HG02938 (cell line): ENCODE measurements around the gene RERE.
"Not testable (repeated sequence)": the region's sequence is repeated elsewhere in the genome, so short reads cannot be mapped to it uniquely, and the experiment has no call there.

Experiments
- ATAC-seq: cut with Tn5 transposase; IDR thresholded peaks from one replicate; pipeline ENCODE4 v1.9.1; 2021; ENCODE audit warnings: mild to moderate bottlenecking, moderate library complexity; ENCODE audit not compliant: unreplicated experiment

Gene RERE

GRCh38 chr1:8463144-8463927 lies 354.1 kb downstream of the RERE start:
- ATAC-seq, result no peak

DNA sequence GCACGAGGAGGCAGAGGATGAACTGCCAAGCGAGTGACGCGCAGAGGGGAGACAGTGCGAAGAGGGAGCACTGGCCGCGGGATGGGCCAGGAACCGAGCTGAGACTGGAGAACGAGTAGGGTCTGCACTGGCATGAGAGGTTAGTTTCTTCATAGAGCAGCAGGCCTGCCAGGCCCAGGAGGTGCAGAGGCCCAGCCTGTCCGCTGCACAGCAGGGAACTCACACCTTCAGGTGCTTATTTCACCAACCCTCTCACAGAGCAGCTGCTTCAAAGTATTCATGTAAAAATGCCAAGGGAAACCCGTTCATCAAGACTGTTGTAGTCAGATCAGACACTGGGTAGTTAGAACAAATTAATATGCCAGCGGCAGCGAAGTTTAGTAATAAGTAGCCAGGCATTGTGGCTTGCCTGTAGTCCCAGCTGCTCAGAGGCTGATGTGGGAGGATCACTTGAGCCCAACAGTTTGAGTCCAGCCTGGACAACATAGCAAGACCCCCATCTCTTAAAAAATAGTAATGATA lies 355.0 kb downstream of the RERE start:
- no peak for ATAC-seq

DNA sequence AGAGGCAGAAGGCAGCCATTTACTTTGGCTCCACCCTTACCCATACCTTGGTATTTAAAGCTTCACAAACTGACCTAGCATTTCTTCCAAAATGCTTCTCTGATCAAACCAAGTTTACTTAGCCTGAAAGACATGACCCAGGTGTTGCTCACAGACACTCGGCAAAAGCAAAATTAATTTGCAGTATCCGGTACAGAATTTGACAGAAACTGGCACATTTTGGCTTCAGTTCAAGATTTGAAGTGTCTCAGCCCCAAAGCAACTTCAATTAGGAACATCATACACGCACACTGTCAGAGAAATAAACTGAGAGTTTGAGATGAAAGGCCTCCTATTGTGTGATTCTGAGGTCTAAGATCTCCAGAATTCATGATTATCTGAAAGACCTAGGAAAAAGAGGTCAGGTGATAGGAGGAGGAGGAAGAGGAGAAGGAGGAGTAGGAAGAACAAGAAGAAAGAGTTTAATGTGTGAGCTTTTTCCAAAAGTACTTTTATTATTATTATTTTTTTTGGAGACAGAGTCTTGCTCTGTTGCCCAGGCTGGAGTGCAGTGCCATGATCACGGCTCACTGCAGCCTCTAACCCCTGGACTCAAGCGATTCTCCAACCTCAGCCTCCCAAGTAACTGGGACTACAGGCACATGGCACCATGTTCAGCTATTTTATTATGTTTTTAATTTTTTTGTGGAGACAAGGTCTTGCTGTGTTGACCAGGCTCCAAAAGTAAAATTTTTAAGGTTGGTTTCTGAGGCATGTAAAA lies 355.9 kb downstream of the RERE start:
- no peak for ATAC-seq

DNA sequence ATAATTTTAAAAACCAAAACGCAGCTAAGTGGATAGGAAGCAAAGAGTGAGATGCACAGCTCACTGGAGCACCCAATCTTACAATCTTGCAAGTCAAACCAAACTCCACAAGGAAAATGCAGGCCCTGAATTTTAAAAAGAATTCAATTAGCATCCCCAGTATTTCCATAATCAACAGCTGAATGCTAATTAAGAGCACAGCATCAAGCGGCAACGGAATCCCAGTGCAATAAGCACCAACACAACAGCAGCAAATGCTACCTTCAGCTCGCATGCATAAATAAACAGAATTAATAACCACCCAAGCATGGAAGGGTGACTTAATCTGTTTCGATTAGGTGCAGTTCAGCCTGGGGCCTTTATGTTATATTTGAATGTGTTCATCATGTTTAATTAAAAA lies 356.7 kb downstream of the RERE start:
- ATAC-seq, result no peak

DNA sequence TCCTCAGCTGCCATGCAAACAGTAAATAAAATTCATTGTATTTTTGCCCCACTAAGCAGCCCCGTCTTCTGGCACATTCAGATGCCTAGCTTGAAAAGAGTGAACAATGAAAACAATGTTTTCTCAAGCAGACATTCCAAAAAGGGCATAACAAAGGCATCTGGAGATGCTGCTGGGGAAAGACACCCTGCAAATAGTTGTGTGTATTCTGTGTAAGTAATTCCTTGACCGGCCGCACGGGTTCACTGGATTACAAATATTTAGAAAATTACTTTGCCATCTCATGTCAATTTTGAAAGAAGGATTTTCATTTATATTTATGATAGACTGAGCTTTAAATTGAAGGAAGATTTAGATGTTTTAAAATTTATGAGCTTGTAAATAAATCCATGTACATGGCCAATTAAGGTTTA lies 357.3 kb downstream of the RERE start:
- no peak for ATAC-seq

GRCh38 chr1:8458607-8459006 lies 358.8 kb downstream of the RERE start:
- ATAC-seq, result no peak

GRCh38 chr1:8457760-8458381 lies 359.6 kb downstream of the RERE start:
- ATAC-seq, result no peak

DNA sequence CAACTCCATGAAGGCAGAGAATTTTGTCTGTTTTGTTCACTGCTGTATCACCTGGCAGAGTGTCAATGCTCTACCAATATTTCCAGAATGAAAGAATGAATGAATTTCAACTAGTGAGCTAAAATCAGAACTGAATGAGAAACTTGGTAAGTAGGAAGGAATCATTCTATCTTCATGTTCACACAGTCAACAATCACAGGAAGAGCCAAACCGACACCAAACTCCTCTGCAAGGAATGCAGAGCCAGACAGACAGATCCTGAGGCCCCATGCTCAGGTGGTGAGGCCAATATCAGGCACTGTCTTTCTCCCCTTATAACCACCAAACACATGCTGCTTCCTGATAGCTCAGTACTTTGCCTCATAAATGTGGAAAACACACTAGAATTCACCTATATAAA lies 360.4 kb downstream of the RERE start:
- no peak for ATAC-seq

DNA sequence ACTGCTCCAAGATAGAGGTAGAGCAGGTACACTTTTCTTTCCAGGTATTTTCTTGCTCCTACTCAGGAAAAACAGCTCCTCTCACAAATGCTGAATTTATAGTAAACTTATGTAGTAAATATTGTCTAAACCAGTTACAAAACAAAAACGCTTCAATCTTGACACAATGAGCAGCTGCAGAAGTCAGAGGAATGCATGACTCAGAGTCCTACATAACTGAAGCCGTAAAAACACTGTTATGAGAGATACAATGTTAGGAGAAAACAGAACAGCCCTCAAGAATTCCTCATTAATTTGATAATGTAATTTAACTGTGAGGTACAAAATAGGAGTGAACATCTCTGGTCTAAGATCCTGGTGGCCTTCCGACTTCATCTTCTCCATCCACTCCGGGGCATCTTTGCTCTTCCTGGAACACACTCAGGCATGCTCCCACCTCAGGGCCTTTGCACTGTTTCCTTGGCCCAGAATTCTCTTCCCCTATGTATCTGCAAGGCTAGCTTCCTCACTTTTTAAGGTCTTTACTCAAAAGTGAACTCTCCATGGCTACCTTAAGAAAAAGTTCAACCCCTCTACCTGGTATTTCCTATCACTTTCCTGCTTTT lies 361.0 kb downstream of the RERE start:
- no peak for ATAC-seq

GRCh38 chr1:8455700-8456307 lies 361.6 kb downstream of the RERE start:
- no peak for ATAC-seq

GRCh38 chr1:8450312-8450711 lies 367.1 kb downstream of the RERE start:
- no peak for ATAC-seq

- no peak for ATAC-seq
Observed at GRCh38 chr1:8448911-8449661, 368.4 kb downstream of the RERE start.

- not testable (repeated sequence) for ATAC-seq
Observed at GRCh38 chr1:8448505-8448904, 368.9 kb downstream of the RERE start.

DNA sequence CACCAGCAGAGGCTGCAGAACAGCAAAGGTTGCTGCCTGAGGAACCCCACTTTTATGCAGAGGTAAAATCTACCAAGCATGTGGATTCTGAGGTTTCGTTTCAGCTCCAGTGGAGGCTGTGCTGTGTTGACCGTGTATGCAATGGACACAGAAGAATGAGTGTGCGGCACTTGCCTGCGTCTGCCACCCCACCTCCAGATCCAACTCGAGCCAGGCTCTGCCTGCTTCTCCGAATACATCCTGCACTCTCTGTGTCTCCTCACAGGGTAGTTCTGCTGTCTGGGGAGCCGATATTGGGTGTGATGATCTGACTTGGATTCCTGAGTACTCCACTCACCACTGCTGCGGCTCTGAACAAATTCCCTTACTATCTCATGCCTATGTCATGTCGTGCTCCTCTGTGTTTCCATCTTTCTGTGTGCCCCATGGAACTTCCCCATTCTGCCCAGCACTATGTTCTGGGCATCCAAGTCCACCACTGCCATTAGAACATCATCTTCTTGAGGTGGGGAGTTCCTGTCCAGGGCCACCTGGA lies 369.8 kb downstream of the RERE start:
- no peak for ATAC-seq

DNA sequence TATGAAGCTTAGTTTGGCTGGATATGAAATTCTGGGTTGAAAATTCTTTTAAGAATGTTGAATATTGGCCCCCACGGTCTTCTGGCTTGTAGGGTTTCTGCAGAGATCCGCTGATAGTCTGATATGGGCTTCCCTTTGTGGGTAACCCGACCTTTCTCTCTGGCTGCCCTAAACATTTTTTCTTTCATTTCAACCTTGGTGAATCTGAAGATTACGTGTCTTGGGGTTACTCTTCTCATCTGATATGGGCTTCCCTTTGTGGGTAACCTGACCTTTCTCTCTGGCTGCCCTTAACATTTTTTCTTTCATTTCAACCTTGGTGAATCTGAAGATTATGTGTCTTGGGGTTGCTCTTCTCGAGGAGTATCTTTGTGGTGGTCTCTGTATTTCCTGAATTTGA lies 371.3 kb downstream of the RERE start:
- not testable (repeated sequence) for ATAC-seq

GRCh38 chr1:8443558-8444194 lies 373.8 kb downstream of the RERE start:
- no peak for ATAC-seq

DNA sequence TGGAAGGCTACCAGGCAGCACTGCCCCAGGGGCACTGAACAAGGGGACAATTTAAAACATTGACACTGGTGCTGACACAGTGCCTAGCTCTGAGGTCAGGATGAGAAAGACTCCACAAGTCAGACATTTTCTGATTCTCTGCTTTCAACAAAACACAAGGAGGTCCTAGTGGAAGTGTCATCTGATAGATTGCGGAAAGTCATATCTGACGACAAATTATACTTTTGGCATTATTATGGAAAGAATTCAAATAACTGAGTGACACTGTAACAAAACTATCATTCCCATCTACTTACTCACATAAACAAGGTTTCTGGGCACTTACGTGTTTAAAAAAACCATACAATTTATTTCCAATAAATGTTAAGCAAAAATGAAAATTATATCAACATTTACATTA lies 376.0 kb downstream of the RERE start:
- no peak for ATAC-seq

- no peak for ATAC-seq
Observed at GRCh38 chr1:8439015-8439702, 378.3 kb downstream of the RERE start.

DNA sequence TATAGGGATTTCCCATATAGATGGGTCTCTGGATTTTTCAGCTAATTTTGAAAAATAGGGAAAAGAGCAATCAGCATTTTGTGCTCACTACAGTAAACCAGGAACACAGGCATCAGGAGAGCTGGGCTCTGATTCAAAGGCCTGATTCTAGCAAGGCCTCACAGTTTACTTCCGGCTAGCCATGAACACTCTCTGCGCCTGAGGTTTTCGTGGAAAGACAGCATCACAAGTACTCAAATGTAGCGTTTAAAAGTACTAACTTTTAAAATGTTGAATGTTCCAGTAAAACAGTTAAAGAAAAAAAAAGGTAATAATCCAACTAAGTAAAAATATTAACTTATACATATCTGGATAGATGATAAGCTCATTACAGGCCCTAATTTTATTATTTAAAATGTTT lies 379.0 kb downstream of the RERE start:
- ATAC-seq, result no peak
